ENCODE measurements around the gene PARP12.

Gene PARP12

DNA sequence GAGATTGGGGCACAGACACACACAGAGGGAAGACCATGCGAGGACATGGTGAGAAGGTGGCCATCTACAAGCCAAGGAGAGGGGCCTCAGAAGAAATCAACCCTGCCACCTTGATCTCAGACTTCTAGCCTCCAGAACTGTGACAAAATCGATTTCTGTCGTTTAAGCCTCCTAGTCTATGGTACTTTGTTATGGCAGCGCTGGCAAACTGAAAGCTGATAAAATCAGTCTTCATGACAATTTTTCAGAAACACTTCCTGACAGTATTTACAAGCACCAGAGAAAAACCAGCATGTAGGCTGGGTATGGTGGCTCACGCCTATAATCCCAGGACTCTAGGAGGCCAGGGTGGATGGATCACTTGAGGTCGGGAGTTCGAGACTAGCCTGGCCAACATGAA lies 4.2 kb downstream of the PARP12 start:
- DNase-seq = no peak

DNA sequence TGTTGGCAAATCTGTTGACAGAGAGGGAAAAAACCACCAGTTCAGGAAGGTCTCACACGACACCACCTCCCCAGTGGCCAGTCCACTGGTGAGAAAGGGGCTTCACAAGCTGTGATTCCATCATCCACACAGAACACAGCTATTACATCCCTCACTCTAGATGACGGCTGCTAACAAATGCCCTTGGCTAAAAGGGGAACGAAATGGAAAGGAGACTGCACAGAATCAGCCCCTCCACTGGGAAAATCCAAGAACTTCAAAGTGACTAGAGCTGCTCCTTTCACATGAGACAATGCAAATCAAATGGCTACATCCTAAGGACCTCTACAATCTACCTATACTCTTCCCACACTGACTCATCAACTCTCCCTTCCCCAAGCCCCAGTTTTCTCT lies 5.6 kb downstream of the PARP12 start:
- DNase-seq = no peak

GRCh38 chr7:140056431-140057142 lies 6.2 kb downstream of the PARP12 start:
- DNase-seq = no peak

DNA sequence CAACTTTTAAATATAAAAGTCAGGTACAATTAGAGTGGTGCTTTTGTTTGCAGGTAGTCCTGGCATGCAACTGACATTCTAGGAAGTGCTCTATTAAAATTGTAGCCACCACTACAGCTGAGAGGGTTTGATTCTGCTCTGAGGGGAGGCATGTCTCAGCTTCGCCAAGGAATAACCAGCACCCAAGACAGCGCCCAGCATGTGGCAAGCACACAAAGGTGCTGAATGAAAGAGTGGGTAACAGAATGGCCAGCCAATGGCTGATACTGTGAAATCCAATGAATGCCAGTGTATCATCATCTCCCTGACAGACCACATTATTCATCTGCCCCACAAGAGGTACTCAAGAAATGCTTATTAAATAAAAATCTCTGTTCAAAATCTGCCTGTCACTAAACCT lies 6.9 kb downstream of the PARP12 start:
- no peak for DNase-seq

GRCh38 chr7:140054751-140055150 lies 8.0 kb downstream of the PARP12 start:
- no peak for DNase-seq

GRCh38 chr7:140053812-140054539 lies 8.8 kb downstream of the PARP12 start:
- DNase-seq = no peak

DNA sequence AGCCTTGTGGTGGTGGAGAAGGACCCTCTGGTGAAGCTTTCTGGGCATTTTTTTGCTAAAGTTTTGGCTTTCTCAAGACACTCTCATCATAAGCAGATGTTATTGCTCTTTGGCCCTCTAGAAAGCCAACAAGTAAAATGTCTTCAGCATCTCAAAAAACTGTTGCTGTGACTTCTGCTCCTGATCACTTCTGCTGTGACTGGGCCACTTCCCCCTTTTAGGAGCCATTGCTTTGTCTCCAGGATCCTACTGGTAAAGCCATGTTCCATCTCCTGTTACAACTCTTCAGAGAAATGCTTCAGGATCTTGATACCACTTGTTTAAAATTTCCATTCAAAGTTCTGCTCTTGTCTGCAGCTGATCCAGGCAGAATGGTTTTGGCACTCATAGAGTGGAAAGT lies 10.9 kb downstream of the PARP12 start:
- DNase-seq = no peak

- no peak for DNase-seq
Observed at GRCh38 chr7:140050100-140050499, 12.7 kb downstream of the PARP12 start.

DNA sequence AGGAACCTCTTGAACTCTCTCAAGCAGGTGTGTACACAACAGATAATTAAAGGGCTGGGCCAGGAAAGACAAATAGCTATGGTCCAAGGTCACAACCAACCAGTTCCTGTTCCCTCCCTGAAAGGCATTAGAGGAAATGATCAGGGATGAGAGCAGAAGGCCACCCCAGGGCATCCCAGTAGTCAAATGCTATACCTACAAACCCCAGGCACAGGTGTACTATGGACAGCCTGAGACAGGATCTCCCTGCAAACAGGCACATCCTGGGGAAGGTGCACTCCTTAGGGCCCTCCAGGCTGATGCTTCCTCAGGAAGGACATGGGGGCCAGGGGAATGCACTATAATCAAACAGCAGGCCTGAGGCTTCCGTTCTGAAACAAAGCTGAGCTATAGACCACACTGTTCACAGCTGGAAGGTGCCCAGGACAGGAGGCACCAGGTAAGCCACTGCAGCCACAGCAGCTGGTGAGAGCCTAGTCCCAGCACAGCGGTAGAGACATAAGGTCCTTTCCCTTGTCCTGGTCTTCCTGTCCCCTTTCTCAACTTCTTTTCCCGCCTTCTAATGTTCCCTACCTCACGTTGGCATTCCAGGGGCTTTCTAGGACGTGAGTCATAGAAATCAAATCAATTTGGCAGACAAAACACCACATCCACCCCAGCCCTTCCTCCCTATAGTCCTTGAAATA lies 13.3 kb downstream of the PARP12 start:
- no peak for DNase-seq

- DNase-seq = no peak
Observed at GRCh38 chr7:140048989-140049338, 13.8 kb downstream of the PARP12 start.

GRCh38 chr7:140048138-140048537 lies 14.6 kb downstream of the PARP12 start:
- no peak for DNase-seq

- DNase-seq = no peak
Observed at GRCh38 chr7:140047197-140047596, 15.6 kb downstream of the PARP12 start.

- no peak for DNase-seq
Observed at GRCh38 chr7:140045697-140046096, 17.1 kb downstream of the PARP12 start.

DNA sequence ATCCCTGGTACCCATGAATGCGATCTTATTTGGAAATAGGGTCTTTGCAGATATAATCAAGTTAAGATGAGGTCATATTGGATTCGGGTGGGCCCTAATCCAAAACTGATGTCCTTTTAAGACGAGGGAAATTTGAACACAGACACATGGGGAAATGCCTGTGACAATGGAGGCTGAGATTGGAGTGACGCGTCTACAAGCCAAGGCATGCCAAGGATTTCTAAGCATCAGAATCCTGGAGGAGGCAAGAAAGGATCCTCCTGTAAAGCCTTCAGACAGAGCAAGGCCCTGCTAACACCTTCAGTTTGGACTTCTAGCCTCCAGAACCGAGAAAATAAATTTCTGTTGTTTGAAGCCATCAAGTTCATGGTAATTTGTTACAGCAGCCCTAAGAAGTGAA lies 18.5 kb downstream of the PARP12 start:
- DNase-seq = no peak

DNA sequence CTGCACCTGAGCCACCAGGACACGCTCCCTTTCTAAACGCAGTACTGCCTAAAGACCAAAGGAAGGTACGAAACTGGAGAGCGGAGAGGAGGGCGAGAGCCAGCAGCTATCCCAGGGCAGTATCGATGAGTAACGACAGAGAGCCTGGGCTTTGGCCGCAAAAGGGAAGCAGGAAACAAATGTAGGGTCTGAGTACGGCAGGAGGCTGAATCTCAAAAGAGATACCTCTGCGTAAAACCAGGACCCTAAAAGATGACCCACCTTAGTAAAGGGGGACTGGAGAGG lies 20.4 kb downstream of the PARP12 start:
- DNase-seq = no peak

GRCh38 chr7:140041659-140042385 lies 20.9 kb downstream of the PARP12 start:
- DNase-seq = no peak

GRCh38 chr7:140039896-140040295 lies 22.9 kb downstream of the PARP12 start:
- DNase-seq = no peak

- DNase-seq = no peak
Observed at GRCh38 chr7:140039066-140039465, 23.7 kb downstream of the PARP12 start.

GRCh38 chr7:140036224-140036962 lies 26.4 kb downstream of the PARP12 start:
- peak; percentile 12 for DNase-seq

DNA sequence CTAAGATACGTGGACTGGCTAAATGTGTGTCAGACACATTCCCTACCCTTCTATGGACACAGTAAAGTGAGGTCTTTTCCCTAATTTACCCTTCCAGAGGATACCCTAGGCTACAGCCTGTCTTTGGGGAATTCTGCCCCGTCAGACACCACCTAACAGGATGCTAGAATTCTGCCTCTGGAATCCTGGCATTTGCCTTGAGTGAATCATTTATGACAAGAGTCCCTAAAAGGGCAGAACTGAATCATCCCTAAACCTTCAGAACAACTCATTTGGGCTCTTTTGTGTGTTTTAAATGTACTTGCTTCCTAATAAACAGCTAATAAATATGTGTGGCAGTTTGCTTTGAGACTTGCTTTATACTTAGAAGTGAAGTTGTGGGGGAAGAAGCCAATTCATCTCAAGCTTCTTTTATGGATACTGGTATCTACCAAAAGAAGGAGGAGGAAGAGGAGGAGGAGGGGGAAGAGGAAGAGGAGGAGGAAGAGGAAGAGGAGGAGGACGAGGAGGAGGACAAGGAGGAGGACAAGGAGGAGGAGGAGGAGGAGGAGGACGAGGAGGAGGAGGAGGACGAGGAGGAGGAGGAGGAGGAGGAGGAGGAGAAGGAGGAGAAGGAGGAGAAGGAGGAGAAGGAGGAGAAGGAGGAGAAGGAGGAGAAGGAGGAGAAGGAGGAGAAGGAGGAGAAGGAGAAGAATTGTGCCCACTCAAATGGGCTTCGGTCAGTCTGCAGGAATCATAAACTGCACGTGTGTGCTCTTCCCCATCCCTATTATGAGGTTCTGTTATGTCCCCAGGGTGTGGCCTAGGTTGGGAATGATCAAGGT lies 27.1 kb downstream of the PARP12 start:
- DNase-seq = no peak

DNA sequence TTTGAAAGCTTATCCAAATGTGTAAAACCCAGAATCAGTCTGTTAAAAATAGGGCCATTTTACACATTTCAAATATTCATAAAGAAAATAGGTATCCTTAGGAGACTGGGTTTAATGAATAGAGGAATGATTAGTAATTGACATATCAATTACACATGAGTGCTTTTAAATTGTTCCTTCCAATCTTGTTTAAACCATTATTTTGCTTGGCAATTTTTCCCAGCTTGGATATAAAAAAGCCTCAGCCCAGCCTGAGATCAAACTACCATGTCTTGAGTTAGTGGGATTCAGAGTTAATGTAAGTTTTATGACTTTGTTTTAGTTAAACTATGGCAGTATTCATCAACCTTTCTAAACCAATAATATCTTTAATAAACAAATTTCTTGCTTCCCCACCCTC lies 28.3 kb downstream of the PARP12 start:
- no peak for DNase-seq

DNA sequence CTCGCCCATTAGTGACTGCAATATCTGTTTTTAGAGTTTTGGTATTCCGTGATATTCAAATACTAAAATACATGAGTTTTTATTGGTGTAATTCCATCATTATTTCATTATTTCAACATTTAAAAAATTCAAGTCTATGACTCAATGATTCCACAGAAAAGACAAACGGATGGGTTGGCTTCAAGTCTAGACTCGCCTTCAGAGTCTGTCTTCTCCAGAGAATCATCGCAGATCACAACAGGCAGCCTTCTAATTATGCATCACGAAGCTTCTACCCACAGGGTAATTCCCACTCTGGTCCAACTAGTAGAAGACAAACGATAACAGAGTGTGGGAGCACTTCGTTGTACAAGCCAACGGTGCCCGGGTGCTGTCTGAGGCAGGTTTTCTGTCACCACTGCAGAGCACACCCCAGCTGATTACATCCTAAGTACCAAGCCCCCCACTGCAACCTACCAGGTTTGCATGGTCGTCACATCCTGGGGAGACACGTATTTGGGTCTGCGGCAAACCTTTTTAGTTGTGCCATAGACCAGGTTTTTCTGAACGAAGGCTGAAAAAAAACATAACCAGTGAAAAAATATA lies 28.9 kb downstream of the PARP12 start:
- DNase-seq = no peak

Measured in GDM1 (cell line).